GM12872 (cell line): Measurements from ENCODE around the gene ZNF521.

Experiments
- TF ChIP-seq, protein P1 (sequence below): IDR thresholded peaks from 3 replicates; pipeline ENCODE4 v1.5.1; 2011; ENCODE audit warnings: low read depth, mild to moderate bottlenecking, low read length, moderate library complexity; ENCODE audit not compliant: insufficient read depth

The ZNF521 gene

DNA sequence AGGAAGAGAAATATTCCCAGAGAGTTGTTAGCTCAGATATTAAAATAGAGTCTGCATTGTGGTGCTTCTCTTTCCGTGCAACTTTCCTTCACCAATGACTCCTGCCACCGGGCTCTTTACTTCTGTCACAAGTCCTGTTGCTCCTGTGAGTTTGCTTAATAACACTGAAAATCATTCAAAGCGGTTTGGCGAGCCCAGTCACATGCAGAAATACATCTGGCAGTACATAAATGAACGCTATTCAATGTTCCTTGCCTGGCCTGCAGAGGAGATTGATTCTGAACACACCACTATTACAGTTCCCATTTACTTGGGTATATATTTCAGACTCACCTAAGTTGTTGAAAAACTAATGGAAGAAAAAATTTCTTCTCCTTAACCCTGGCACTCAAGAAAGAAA lies 276.6 kb downstream of the ZNF521 start:
- TF ChIP-seq, protein P1, sequence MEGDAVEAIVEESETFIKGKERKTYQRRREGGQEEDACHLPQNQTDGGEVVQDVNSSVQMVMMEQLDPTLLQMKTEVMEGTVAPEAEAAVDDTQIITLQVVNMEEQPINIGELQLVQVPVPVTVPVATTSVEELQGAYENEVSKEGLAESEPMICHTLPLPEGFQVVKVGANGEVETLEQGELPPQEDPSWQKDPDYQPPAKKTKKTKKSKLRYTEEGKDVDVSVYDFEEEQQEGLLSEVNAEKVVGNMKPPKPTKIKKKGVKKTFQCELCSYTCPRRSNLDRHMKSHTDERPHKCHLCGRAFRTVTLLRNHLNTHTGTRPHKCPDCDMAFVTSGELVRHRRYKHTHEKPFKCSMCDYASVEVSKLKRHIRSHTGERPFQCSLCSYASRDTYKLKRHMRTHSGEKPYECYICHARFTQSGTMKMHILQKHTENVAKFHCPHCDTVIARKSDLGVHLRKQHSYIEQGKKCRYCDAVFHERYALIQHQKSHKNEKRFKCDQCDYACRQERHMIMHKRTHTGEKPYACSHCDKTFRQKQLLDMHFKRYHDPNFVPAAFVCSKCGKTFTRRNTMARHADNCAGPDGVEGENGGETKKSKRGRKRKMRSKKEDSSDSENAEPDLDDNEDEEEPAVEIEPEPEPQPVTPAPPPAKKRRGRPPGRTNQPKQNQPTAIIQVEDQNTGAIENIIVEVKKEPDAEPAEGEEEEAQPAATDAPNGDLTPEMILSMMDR: no peak

DNA sequence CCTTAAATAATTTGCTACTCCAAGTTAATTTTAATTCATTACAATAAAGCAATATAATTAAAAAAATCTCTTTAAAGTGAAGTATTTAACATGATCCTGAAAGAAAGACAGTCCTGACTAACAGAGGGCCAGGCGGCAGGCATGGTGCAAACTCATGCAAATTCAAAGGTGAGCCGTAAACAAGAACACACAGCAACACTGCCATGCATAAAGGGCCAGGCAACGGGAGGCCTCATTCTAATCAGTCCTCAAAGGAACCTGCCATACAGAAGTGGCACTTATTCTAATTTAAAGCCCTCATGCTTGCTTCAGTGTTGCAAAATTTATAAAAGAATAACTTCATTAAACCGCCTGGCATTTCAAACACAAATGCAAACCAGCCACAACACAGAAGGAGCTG lies 277.0 kb downstream of the ZNF521 start:
- TF ChIP-seq, protein P1: no peak

DNA sequence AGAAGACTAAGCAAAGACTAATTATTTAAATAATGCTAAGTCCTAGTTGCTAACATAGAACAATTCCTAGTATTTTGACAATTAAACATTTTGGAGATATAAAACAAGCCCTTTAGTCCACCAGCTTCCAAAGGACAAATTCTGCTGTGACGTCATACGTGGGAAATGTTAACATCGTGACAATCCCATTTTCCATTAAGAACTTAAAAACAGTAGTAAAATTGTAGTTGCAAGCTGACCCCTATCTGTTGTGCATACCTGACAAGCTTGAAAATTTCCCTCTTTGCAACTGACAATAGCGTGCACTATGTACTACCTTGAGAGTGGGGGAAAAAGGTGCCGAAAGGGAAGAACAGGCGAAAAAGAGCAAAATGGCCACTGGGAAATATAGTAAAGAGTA lies 279.8 kb downstream of the ZNF521 start:
- TF ChIP-seq, protein P1: no peak

DNA sequence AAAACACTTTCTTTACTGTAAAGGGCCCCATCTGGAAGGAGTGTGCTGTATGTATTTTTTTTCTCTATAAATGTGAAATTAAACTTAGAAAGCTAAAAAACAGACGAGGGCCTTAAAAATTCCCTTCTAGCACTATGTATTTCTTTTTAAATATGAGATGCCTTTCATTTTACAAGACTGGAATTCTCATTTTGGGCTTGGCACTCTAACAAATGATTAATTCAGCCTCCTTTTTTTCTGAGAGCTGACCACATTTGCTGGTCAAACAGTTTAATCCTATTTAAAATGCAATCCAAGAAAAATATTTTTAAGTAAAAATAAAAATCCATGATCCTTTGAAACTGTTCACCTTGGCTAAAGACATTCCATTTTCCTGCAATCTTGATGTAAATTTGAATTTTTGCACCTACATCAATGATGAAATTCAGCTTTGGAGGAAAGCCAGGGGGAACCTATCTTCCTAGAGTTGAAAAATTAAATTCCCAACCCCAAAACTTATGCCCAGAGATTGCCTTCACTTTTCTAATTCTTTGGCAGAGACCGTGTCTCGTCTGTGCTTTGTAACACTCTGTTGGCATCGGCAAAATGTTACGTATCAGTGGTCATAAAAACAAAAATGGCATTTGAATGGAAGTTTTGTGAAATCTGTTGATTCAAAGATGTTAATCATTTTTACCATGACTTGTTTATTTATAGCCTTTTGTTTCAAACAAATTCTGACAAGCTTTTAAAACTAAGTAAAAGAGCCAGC lies 284.5 kb downstream of the ZNF521 start:
- TF ChIP-seq, protein P1: no peak

DNA sequence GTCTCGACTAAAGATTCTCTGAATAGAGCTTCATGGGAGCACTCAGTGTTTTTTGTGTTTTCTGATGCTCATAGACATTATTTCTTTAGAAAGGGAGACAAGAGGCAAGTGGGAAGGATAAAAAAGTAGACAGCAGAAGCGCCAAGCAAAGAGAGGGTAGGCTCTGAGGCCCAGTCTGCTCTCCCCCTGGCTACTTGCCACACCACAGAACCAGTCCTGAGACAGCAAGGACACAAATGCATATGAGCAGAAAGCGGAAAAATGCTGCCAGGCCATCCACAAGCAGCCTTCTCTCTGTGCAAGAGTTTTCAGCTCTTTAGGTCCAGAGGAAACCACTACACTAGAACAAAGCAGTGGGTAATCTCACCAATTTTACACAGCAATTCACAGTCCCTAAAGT lies 285.4 kb downstream of the ZNF521 start:
- TF ChIP-seq, protein P1: no peak

DNA sequence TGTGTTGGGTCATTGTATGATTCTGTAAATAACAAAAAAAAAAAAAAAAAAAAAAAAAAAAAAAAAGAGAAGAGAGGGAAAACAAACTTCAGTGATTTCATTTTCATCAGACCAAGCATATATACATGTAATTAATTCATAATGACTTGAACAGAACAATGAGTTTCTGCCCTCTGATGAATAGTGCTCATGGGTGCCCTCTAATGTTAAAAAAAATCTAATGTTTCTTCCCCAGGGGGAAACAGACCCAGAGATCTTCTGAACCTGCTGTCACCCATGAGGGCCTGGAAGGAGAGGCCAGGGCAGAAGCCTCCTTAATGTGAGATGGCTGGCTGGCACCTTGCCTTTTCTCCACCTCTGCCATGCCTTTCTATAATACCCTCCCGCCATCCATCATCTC lies 289.2 kb downstream of the ZNF521 start:
- TF ChIP-seq, protein P1: peak; percentile 13; the same call in 1 of the 3 replicates

DNA sequence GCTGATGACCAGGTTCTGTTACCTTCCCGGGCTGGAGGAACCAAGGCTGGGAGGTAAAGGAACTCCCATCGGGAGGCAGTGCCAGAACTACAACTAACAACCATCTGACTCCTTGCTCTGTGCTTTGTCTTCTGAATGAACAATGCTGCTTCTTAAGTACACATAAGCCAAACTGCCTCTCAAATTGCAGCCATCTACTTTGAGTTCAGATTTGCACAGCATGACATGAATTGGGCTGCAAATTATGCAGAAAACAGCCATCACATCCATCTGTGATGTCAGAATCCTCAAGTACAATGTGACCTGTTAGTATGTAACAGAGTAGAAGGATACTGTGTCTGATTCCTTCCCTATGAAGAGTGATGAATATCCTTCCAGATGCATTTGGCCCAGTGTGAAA lies 290.6 kb downstream of the ZNF521 start:
- TF ChIP-seq, protein P1: no peak
